Esophagus (tissue), 2 donors: Measurements from ENCODE around the gene IL21R. TPM values are rescaled to one million over a fixed set of nuclear protein-coding genes. Genes with fewer than 3 reads are reported as not detected.

Experiments
- H3K27ac ChIP-seq, 2 donors: one replicate each; pipeline ENCODE4 v1.5.1; 2013; ENCODE audit warnings: low read depth in 2 of 2, mild to moderate bottlenecking in 2 of 2, inconsistent platforms in 1 of 2, low read length in 1 of 2, moderate library complexity in 1 of 2
- H3K27me3 ChIP-seq, 2 donors: one replicate each; pipeline ENCODE4 v1.6.1; 2013; ENCODE audit warnings: low read length in 2 of 2, control low read depth in 1 of 2, mild to moderate bottlenecking in 1 of 2; ENCODE audit not compliant: insufficient read depth in 2 of 2, control insufficient read depth in 1 of 2
- H3K36me3 ChIP-seq, 2 donors: one replicate each; pipeline ENCODE4 v1.6.1; 2013; ENCODE audit warnings: low read length in 1 of 2; ENCODE audit not compliant: control insufficient read depth in 2 of 2, insufficient read depth in 2 of 2
- H3K4me1 ChIP-seq, 2 donors: one replicate each; pipeline ENCODE4 v1.6.1; 2013; ENCODE audit warnings: low read length in 1 of 2; ENCODE audit not compliant: control insufficient read depth in 2 of 2, insufficient read depth in 2 of 2
- H3K4me3 ChIP-seq, 2 donors: one replicate each; pipeline ENCODE4 v1.5.1; 2013; ENCODE audit warnings: low read length in 2 of 2, mild to moderate bottlenecking in 2 of 2, low read depth in 1 of 2, moderate library complexity in 1 of 2
- H3K9me3 ChIP-seq, 2 donors: one replicate each; pipeline ENCODE4 v1.6.1; 2013; ENCODE audit warnings: mild to moderate bottlenecking in 2 of 2, low read depth in 1 of 2, low read length in 1 of 2, moderate library complexity in 1 of 2; ENCODE audit not compliant: control insufficient read depth in 2 of 2, insufficient read depth in 1 of 2
- WGBS, 2 donors: extraction: QIAGEN DNeasy Blood & Tissue Kit; methylation state at CpG; one replicate each; pipeline ENCODE4 v1.1.7; 2013; 5-methylcytosine and 5-hydroxymethylcytosine counted together
- polyA plus RNA-seq, 2 donors: library from polyadenylated mRNA; stranded (reverse); fragments of 200-250 nt; gene quantifications; one replicate each; pipeline ENCODE4 v1.2.3, GENCODE V29; 2013
- donor health status: healthy with polysubstance abuse.
- donor health status: Bipolar disorder and iron deficiency.

The IL21R gene
- polyA plus RNA-seq, 2 donors, result 0.19 to 0.24 TPM

GRCh38 chr16:27474921-27475320 is 72.9 kb downstream of the IL21R start:
- Histone ChIP-seq H3K36me3 (peaks cover 30 to 71% of the 10 kb centered on the region in 2 donors), H3K4me3 (no peak overlapping the region), H3K27ac (no peak overlapping the region), H3K9me3 (no peaks in the 10 kb centered on the region), H3K4me1 (no peaks in the 10 kb centered on the region), H3K27me3 (no peaks in the 10 kb centered on the region)
- 89 to 91% methylated on average over 9 of the region's 9 CpGs for WGBS, 2 donors

GRCh38 chr16:27475561-27475960 is 73.6 kb downstream of the IL21R start:
- WGBS, 2 donors, result 69 to 79% methylated on average over 9 of the region's 9 CpGs
- Histone ChIP-seq H3K4me3 (no peak overlapping the region), H3K4me1 (no peaks in the 10 kb centered on the region), H3K9me3 (no peaks in the 10 kb centered on the region), H3K36me3 (peaks cover 24 to 65% of the 10 kb centered on the region in 2 donors), H3K27ac (no peak overlapping the region), H3K27me3 (no peaks in the 10 kb centered on the region)

- H3K36me3 ChIP-seq, result peaks cover 19 to 65% of the 10 kb centered on the region in 2 donors
- 89 to 90% methylated on average over 9 of the region's 9 CpGs for WGBS, 2 donors
- H3K4me1 ChIP-seq, result no peaks in the 10 kb centered on the region
- no peak overlapping the region for H3K27ac ChIP-seq
- no peak overlapping the region for H3K4me3 ChIP-seq
- H3K27me3 ChIP-seq, result no peaks in the 10 kb centered on the region
- no peaks in the 10 kb centered on the region for H3K9me3 ChIP-seq
These were observed 74.3 kb downstream of the IL21R start for GRCh38 chr16:27476240-27476639.

- Histone ChIP-seq H3K27ac (no peak overlapping the region), H3K4me1 (no peaks in the 10 kb centered on the region), H3K27me3 (no peaks in the 10 kb centered on the region), H3K9me3 (no peaks in the 10 kb centered on the region), H3K4me3 (no peak overlapping the region), H3K36me3 (peaks cover 24 to 67% of the 10 kb centered on the region in 2 donors)
- 90 to 93% methylated on average over 7 of the region's 7 CpGs for WGBS, 2 donors
These were observed 78.8 kb downstream of the IL21R start for GRCh38 chr16:27480761-27481160.

GRCh38 chr16:27481282-27481934 is 79.4 kb downstream of the IL21R start:
- no peaks in the 10 kb centered on the region for H3K4me1 ChIP-seq
- H3K27ac ChIP-seq, result no peak overlapping the region
- H3K36me3 ChIP-seq, result peaks cover 28 to 66% of the 10 kb centered on the region in 2 donors
- H3K9me3 ChIP-seq, result no peaks in the 10 kb centered on the region
- no peaks in the 10 kb centered on the region for H3K27me3 ChIP-seq
- WGBS, 2 donors, result 86 to 90% methylated on average over 15 of the region's 15 CpGs
- H3K4me3 ChIP-seq, result no peak overlapping the region

GRCh38 chr16:27482397-27483087 is 80.6 kb downstream of the IL21R start:
- H3K4me1 ChIP-seq, result no peaks in the 10 kb centered on the region
- no peak overlapping the region for H3K27ac ChIP-seq
- peaks cover 33 to 70% of the 10 kb centered on the region in 2 donors for H3K36me3 ChIP-seq
- 88 to 95% methylated on average over 10 of the region's 10 CpGs for WGBS, 2 donors
- no peak overlapping the region for H3K4me3 ChIP-seq
- no peaks in the 10 kb centered on the region for H3K9me3 ChIP-seq
- H3K27me3 ChIP-seq, result no peaks in the 10 kb centered on the region

GRCh38 chr16:27483088-27483437 is 81.1 kb downstream of the IL21R start:
- Histone ChIP-seq H3K27me3 (no peaks in the 10 kb centered on the region), H3K4me3 (no peak overlapping the region), H3K36me3 (peaks cover 33 to 68% of the 10 kb centered on the region in 2 donors), H3K27ac (no peak overlapping the region), H3K4me1 (no peaks in the 10 kb centered on the region), H3K9me3 (no peaks in the 10 kb centered on the region)
- WGBS, 2 donors, result 85 to 89% methylated on average over 5 of the region's 5 CpGs

GRCh38 chr16:27483624-27484023 is 81.7 kb downstream of the IL21R start:
- no peaks in the 10 kb centered on the region for H3K9me3 ChIP-seq
- no peaks in the 10 kb centered on the region for H3K27me3 ChIP-seq
- H3K36me3 ChIP-seq, result peaks cover 29 to 68% of the 10 kb centered on the region in 2 donors
- H3K27ac ChIP-seq, result no peak overlapping the region
- H3K4me3 ChIP-seq, result no peak overlapping the region
- H3K4me1 ChIP-seq, result no peaks in the 10 kb centered on the region
- 93% methylated on average over 5 of the region's 5 CpGs for WGBS, 2 donors

GRCh38 chr16:27485126-27485525 is 83.2 kb downstream of the IL21R start:
- Histone ChIP-seq H3K36me3 (peaks cover 41 to 81% of the 10 kb centered on the region in 2 donors), H3K9me3 (no peaks in the 10 kb centered on the region), H3K27me3 (no peaks in the 10 kb centered on the region), H3K4me3 (no peak overlapping the region), H3K4me1 (no peaks in the 10 kb centered on the region), H3K27ac (no peak overlapping the region)
- WGBS, 2 donors, result 93 to 97% methylated on average over 9 of the region's 9 CpGs

GRCh38 chr16:27485811-27486210 is 83.8 kb downstream of the IL21R start:
- 97% methylated on average over 11 of the region's 11 CpGs for WGBS, 2 donors
- H3K36me3 ChIP-seq, result peaks cover 46 to 84% of the 10 kb centered on the region in 2 donors

More at GRCh38 chr16:27485811-27486210, 83.8 kb downstream of the IL21R start:
- Histone ChIP-seq H3K4me1 (no peaks in the 10 kb centered on the region), H3K9me3 (no peaks in the 10 kb centered on the region), H3K27me3 (no peaks in the 10 kb centered on the region), H3K27ac (no peak overlapping the region), H3K4me3 (no peak overlapping the region)
